ENCODE results near the gene CDC5L. TPM values are rescaled to one million over a fixed set of nuclear protein-coding genes. Genes with fewer than 3 reads are reported as not detected.

Gene CDC5L
- total and polyA plus RNA-seq, 7 experiments from 2014 or later, result 14.5 to 25.4 (median 20.8) TPM

DNA sequence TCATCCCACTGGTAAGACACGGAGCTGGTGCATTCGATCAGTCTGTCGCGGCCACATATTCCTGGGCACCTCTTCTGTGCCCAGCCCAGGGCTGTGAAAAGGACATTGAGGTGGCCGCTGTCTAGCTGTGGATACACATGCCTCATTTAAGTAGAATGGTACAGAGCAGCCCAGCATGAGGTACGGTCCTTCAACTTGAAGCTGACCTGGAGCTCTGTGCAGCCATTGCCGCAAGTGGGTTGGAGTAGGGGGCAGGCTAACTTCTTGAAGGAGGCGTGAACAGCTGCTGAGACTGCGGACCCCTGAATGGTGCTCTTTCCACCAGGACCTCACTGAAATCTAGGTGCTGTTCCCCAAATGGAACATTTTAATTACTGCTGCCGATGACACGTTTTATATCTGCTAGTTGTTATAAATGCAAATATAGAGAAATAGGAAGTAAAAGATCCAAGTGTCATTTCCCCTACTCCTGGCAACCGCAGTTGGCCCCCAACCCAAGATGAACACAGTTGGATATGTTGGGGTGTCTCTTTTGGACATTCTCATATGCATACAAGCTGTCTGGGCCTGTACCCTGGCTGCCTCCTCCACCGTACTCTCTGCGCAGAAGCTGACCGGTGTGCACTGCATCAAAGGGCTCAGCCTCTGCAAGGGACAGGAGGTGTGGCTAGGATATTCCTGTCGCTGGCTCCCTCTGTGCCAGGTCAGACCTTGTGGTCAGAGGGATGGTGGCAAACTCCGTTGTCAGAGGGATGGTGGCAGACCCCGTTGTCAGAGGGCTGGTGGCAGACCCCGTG is 86.1 kb downstream of the CDC5L start:
- H3K4me1 Mint-ChIP-seq, result peaks cover 0 to 4% (median 0%) of the 10 kb centered on the region in 7 donors
- Histone ChIP-seq H3K4me1 (ENCODE audit: control insufficient read depth in 2 of 2, insufficient read depth in 2 of 2, low read length in 2 of 2) (peaks cover 0 to 9% of the 10 kb centered on the region in 2 donors), H3K4me3 (ENCODE audit: low read length) (no peak overlapping the region), H3K9me3 (ENCODE audit: control insufficient read depth in 2 of 3, low read length in 3 of 3) (no peaks in the 10 kb centered on the region), H3K36me3 (ENCODE audit: control insufficient read depth in 2 of 3, insufficient read depth in 3 of 3, low read length in 3 of 3) (no peaks in the 10 kb centered on the region), H3K27ac (ENCODE audit: low read depth, low read length) (no peak overlapping the region), H3K27me3 (ENCODE audit: control insufficient read depth in 2 of 2, insufficient read depth in 2 of 2, low read length in 2 of 2) (no peaks in the 10 kb centered on the region)
- ChIA-PET CTCF (no interaction called here), POLR2A (interaction anchor here (0.7 kb wide), 1 partner anchor 1725 kb away, joined by 3 read pairs; no protein-coding TSS in a partner anchor)
- intact Hi-C loops (cut with micrococcal nuclease), result loop anchor here in 1 of 2 donors (2.0 kb wide), 2 partner anchors 1241 to 1937 kb away; no protein-coding TSS in a partner anchor
- H3K27me3 Mint-ChIP-seq, result peaks cover 0 to 14% (median 0%) of the 10 kb centered on the region in 5 donors
- DNase-seq (no peak), ATAC-seq (no peak)
- no peaks in the 10 kb centered on the region for H3K9me3 Mint-ChIP-seq
- H3K27ac Mint-ChIP-seq, result no peak overlapping the region
- H3K36me3 Mint-ChIP-seq, result no peaks in the 10 kb centered on the region
- H3K4me3 Mint-ChIP-seq, result no peak overlapping the region

DNA sequence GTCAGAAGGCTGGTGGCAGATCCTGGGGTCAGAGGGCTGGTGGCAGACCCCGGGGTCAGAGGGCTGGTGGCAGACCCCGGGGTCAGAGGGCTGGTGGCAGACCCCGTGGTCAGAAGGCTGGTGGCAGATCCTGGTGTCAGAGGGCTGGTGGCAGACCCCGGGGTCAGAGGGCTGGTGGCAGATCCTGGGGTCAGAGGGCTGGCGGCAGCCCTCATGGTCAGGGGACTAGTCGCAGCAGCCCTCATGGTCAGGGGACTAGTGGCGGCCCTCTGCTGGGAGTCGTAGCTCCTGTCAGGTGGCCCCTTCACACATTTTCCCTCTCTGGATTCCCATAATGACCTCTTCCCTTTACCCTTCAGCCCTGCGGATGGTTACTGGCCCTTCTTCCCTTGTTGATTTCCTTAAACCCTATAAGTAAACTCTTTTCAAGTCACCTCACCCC is 86.7 kb downstream of the CDC5L start:
- Mint-ChIP-seq H3K9me3 (no peaks in the 10 kb centered on the region), H3K4me3 (no peak overlapping the region), H3K4me1 (peaks cover 0 to 4% (median 0%) of the 10 kb centered on the region in 7 donors), H3K27ac (no peak overlapping the region), H3K36me3 (no peaks in the 10 kb centered on the region), H3K27me3 (peaks cover 0 to 11% (median 0%) of the 10 kb centered on the region in 5 donors)
- POLR2A ChIA-PET, result interaction anchor here (0.7 kb wide), 1 partner anchor 1726 kb away, joined by 3 read pairs; no protein-coding TSS in a partner anchor
- DNase-seq (no peak), ATAC-seq (no peak)
- Histone ChIP-seq H3K4me1 (ENCODE audit: control insufficient read depth in 2 of 2, insufficient read depth in 2 of 2, low read length in 2 of 2) (peaks cover 0 to 9% of the 10 kb centered on the region in 2 donors), H3K4me3 (ENCODE audit: low read length) (no peak overlapping the region), H3K27me3 (ENCODE audit: control insufficient read depth in 2 of 2, insufficient read depth in 2 of 2, low read length in 2 of 2) (no peaks in the 10 kb centered on the region), H3K36me3 (ENCODE audit: control insufficient read depth in 2 of 3, insufficient read depth in 3 of 3, low read length in 3 of 3) (no peaks in the 10 kb centered on the region), H3K9me3 (ENCODE audit: control insufficient read depth in 2 of 3, low read length in 3 of 3) (no peaks in the 10 kb centered on the region), H3K27ac (ENCODE audit: low read depth, low read length) (no peak overlapping the region)
- CTCF ChIA-PET, result interaction anchor here (2.0 kb wide), 1 partner anchor 1449 kb away, joined by 25 read pairs; no protein-coding TSS in a partner anchor
- intact Hi-C loops (cut with micrococcal nuclease), result loop anchor here in 1 of 2 donors (2.0 kb wide), 2 partner anchors 1241 to 1937 kb away; no protein-coding TSS in a partner anchor

DNA sequence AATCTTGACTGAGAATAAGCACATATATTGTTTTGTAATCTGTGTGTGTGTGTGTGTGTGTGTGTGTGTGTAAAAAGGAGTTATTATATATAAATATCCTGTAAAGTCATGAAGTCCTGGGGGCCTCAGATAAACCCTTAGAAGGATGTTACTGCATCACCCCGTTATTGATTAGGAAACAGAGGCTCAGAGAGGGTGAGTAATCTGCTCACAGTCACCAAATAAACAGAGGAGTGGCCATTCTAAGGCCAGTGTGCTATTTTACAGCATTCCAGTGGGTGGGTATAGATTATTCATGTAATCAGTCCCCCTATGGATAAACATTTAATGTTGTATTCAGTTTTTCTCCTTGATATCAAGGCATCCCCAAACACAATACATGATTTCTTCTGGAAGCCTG is 87.1 kb downstream of the CDC5L start:
- Histone ChIP-seq H3K9me3 (ENCODE audit: control insufficient read depth in 2 of 3, low read length in 3 of 3) (no peaks in the 10 kb centered on the region), H3K4me3 (ENCODE audit: low read length) (no peak overlapping the region), H3K4me1 (ENCODE audit: control insufficient read depth in 2 of 2, insufficient read depth in 2 of 2, low read length in 2 of 2) (peaks cover 0 to 9% of the 10 kb centered on the region in 2 donors), H3K36me3 (ENCODE audit: control insufficient read depth in 2 of 3, insufficient read depth in 3 of 3, low read length in 3 of 3) (no peaks in the 10 kb centered on the region), H3K27ac (ENCODE audit: low read depth, low read length) (no peak overlapping the region), H3K27me3 (ENCODE audit: control insufficient read depth in 2 of 2, insufficient read depth in 2 of 2, low read length in 2 of 2) (no peaks in the 10 kb centered on the region)
- H3K27me3 Mint-ChIP-seq, result peaks cover 0 to 11% (median 0%) of the 10 kb centered on the region in 5 donors
- no peaks in the 10 kb centered on the region for H3K9me3 Mint-ChIP-seq
- no peaks in the 10 kb centered on the region for H3K36me3 Mint-ChIP-seq
- no peak overlapping the region for H3K4me3 Mint-ChIP-seq
- ChIA-PET POLR2A (interaction anchor here (0.7 kb wide), 1 partner anchor 1726 kb away, joined by 3 read pairs; no protein-coding TSS in a partner anchor), CTCF (interaction anchor here (1.0 to 2.1 kb wide), 6 partner anchors 10 to 1936 kb away, joined by 3 to 25 read pairs (median 6); no protein-coding TSS in a partner anchor)
- H3K4me1 Mint-ChIP-seq, result peaks cover 0 to 4% (median 0%) of the 10 kb centered on the region in 7 donors
- intact Hi-C loops (cut with micrococcal nuclease), result loop anchor here (1.0 to 5.0 kb wide), 8 partner anchors 118 to 1936 kb away; no protein-coding TSS in a partner anchor
- DNase-seq (no peak), ATAC-seq (no peak)
- H3K27ac Mint-ChIP-seq, result no peak overlapping the region

DNA sequence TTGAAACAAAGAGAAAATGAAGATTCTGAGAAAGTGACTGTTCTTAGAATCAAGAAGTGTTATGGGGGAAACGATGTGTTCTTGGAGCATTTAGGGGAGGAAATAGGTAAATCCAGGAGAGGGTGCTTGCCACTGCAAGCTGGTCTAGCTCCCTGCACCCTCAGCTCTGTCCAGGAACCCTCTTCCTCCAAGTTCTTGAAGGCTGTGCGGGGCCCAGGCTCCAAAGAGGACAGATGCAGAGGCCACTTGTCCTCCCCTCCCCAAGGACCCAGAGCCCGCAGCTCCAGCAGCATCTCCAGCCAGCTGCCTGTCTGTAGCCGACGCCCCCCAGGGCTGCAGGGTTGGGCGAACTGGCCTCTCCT is 87.9 kb downstream of the CDC5L start:
- Histone ChIP-seq H3K27ac (ENCODE audit: low read depth, low read length) (no peak overlapping the region), H3K4me1 (ENCODE audit: control insufficient read depth in 2 of 2, insufficient read depth in 2 of 2, low read length in 2 of 2) (peaks cover 0 to 9% of the 10 kb centered on the region in 2 donors), H3K36me3 (ENCODE audit: control insufficient read depth in 2 of 3, insufficient read depth in 3 of 3, low read length in 3 of 3) (no peaks in the 10 kb centered on the region), H3K4me3 (ENCODE audit: low read length) (no peak overlapping the region), H3K9me3 (ENCODE audit: control insufficient read depth in 2 of 3, low read length in 3 of 3) (no peaks in the 10 kb centered on the region), H3K27me3 (ENCODE audit: control insufficient read depth in 2 of 2, insufficient read depth in 2 of 2, low read length in 2 of 2) (no peaks in the 10 kb centered on the region)
- H3K4me1 Mint-ChIP-seq, result peaks cover 0 to 4% (median 0%) of the 10 kb centered on the region in 7 donors
- CTCF ChIA-PET, result interaction anchor here (0.6 to 2.1 kb wide), 18 partner anchors 9 to 1935 kb away, joined by 3 to 25 read pairs (median 4); no protein-coding TSS in a partner anchor
- H3K9me3 Mint-ChIP-seq, result no peaks in the 10 kb centered on the region
- POLR2A ChIA-PET, result no interaction called here
- intact Hi-C loops (cut with micrococcal nuclease), result loop anchor here (1.0 to 5.0 kb wide), 8 partner anchors 117 to 1935 kb away; no protein-coding TSS in a partner anchor
- peak overlapping the region in 1 of 9 donors; percentile 18 for H3K27ac Mint-ChIP-seq
- H3K36me3 Mint-ChIP-seq, result no peaks in the 10 kb centered on the region
- DNase-seq, result no peak
- peaks cover 0 to 8% (median 0%) of the 10 kb centered on the region in 5 donors for H3K27me3 Mint-ChIP-seq
- peak; percentile 16 for ATAC-seq
- H3K4me3 Mint-ChIP-seq, result no peak overlapping the region

DNA sequence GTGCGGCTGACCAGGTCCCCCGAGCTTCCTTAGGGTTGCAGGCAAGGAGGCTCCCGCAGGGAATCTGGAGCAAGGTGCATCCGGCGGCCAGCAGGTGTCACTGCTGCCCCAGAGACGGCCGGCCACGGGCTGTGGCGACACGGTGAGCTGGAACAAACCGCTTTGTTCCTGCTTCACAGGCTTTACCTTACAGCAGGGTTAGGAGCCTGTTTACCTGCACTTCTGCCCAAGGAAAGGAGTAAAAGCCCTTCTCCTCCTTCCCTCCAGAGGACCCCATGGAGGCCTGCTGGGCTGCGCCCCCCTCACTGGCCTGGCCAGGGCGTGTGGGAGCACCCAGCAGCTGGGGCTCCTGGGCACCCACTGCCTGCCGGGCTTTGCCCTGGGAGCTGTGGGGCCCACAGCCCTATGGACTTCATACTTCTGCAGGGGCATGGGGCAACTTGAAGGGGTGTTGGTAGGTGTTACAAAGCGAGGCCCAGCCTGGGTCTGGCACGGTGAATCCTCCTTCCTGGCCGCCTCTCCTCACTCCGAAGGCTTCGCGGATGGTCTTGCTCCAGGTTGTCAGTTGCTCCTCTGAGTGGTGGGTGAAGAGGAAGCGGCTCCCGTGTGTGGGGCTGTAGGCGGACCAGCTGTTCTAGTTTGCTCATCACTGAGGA is 88.4 kb downstream of the CDC5L start:
- Histone ChIP-seq H3K4me3 (ENCODE audit: low read length) (no peak overlapping the region), H3K4me1 (ENCODE audit: control insufficient read depth in 2 of 2, insufficient read depth in 2 of 2, low read length in 2 of 2) (peaks cover 0 to 9% of the 10 kb centered on the region in 2 donors), H3K36me3 (ENCODE audit: control insufficient read depth in 2 of 3, insufficient read depth in 3 of 3, low read length in 3 of 3) (no peaks in the 10 kb centered on the region), H3K27ac (ENCODE audit: low read depth, low read length) (no peak overlapping the region), H3K9me3 (ENCODE audit: control insufficient read depth in 2 of 3, low read length in 3 of 3) (no peaks in the 10 kb centered on the region), H3K27me3 (ENCODE audit: control insufficient read depth in 2 of 2, insufficient read depth in 2 of 2, low read length in 2 of 2) (no peaks in the 10 kb centered on the region)
- DNase-seq, result peak; percentile 38 to 78 (median 64)
- no peaks in the 10 kb centered on the region for H3K36me3 Mint-ChIP-seq
- ATAC-seq, result peak; percentile 82
- intact Hi-C loops (cut with micrococcal nuclease), result loop anchor here (1.0 to 5.0 kb wide), 8 partner anchors 116 to 1935 kb away; no protein-coding TSS in a partner anchor
- H3K9me3 Mint-ChIP-seq, result no peaks in the 10 kb centered on the region
- peaks cover 0 to 2% (median 0%) of the 10 kb centered on the region in 7 donors for H3K4me1 Mint-ChIP-seq
- CTCF ChIA-PET, result interaction anchor here (0.6 to 2.1 kb wide), 18 partner anchors 9 to 1935 kb away, joined by 3 to 25 read pairs (median 4); no protein-coding TSS in a partner anchor
- POLR2A ChIA-PET, result interaction anchor here (0.6 kb wide), 1 partner anchor 47 kb away, joined by 3 read pairs; no protein-coding TSS in a partner anchor
- H3K27ac Mint-ChIP-seq, result no peak overlapping the region
- H3K4me3 Mint-ChIP-seq, result no peak overlapping the region
- peaks cover 0 to 8% (median 0%) of the 10 kb centered on the region in 5 donors for H3K27me3 Mint-ChIP-seq

DNA sequence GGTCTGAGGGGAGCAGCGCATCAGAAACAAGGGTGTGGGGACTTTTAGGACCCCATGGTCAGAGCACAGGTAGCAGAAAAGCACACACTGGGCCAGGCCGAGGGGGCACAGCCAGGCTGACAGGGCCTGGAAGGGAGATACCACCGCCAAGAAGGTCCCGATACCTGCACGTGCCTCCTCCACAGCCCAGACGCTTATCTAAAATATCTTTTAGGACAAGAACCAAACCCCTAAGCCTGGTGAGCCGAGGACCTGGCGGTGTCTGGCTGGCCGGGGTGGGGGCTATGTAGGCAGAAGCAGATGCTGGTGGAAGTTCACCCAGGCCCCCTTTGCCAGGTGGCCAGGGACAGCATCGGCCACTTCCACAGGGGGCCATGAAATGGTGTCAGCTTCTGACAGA is 89.3 kb downstream of the CDC5L start:
- peaks cover 0 to 8% (median 0%) of the 10 kb centered on the region in 5 donors for H3K27me3 Mint-ChIP-seq
- no peaks in the 10 kb centered on the region for H3K4me1 Mint-ChIP-seq
- H3K27ac ChIP-seq (ENCODE audit: low read depth, low read length), result no peak overlapping the region
- peaks cover 0 to 9% of the 10 kb centered on the region in 2 donors for H3K4me1 ChIP-seq (ENCODE audit: control insufficient read depth in 2 of 2, insufficient read depth in 2 of 2, low read length in 2 of 2)
- DNase-seq, result no peak
- no peaks in the 10 kb centered on the region for H3K27me3 ChIP-seq (ENCODE audit: control insufficient read depth in 2 of 2, insufficient read depth in 2 of 2, low read length in 2 of 2)
- intact Hi-C loops (cut with micrococcal nuclease), result loop anchor here (5.0 kb wide), 4 partner anchors 115 to 945 kb away; no protein-coding TSS in a partner anchor
- no peaks in the 10 kb centered on the region for H3K9me3 ChIP-seq (ENCODE audit: control insufficient read depth in 2 of 3, low read length in 3 of 3)
- ChIA-PET CTCF (interaction anchor here (1.6 to 2.1 kb wide), 2 partner anchors 1238 to 1446 kb away, joined by 7 to 18 read pairs; no protein-coding TSS in a partner anchor), POLR2A (no interaction called here)
- no peaks in the 10 kb centered on the region for H3K36me3 ChIP-seq (ENCODE audit: control insufficient read depth in 2 of 3, insufficient read depth in 3 of 3, low read length in 3 of 3)
- H3K4me3 ChIP-seq (ENCODE audit: low read length), result no peak overlapping the region
- no peaks in the 10 kb centered on the region for H3K36me3 Mint-ChIP-seq
- no peak for ATAC-seq
- no peak overlapping the region for H3K27ac Mint-ChIP-seq
- H3K4me3 Mint-ChIP-seq, result no peak overlapping the region
- H3K9me3 Mint-ChIP-seq, result no peaks in the 10 kb centered on the region

Data from naive thymus-derived CD4-positive, alpha-beta T cell (primary cell).